ENCODE data around the gene AHCYL2.

DNA sequence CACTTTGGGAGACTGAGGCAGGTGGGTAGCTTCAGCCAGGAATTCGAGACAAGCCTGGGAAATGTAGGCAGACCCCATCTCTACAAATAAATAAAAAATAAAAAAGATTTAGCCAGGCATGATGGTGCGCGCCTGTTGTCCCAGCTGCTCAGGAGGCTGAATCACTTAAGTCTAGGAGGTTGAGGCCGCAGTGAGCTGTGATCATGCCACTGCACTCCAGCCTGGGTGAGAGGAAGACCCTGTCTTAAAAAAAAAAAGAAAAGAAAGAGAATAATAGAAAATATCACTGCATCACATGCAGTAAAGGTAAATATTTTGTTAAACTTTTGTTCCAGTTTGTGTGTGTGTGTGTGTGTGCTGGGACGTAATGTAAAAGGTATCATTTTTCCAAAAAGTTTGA is 212.4 kb downstream of the AHCYL2 start:
- no peak for TF ChIP-seq TARDBP (IDR thresholded peaks at IDR 0.05)
- TF ChIP-seq ELF4 (IDR thresholded peaks at IDR 0.05), result no peak
- TF ChIP-seq NFRKB (IDR thresholded peaks at IDR 0.05), result no peak
- no peak for TF ChIP-seq LEF1 (IDR thresholded peaks at IDR 0.05; ENCODE audit: borderline replicate concordance)
- no peak for TF ChIP-seq SP1 (IDR thresholded peaks at IDR 0.05)
- TF ChIP-seq FOXM1 (IDR thresholded peaks at IDR 0.05; ENCODE audit: borderline replicate concordance), result no peak
- no peak for TF ChIP-seq BHLHE40 (IDR thresholded peaks at IDR 0.05; ENCODE audit: borderline replicate concordance)
- TF ChIP-seq FOXK2 (IDR thresholded peaks at IDR 0.05), result no peak
- TF ChIP-seq HDGF (IDR thresholded peaks at IDR 0.05; ENCODE audit: borderline replicate concordance), result no peak
- TF ChIP-seq FOXA1 (IDR thresholded peaks at IDR 0.05), result no peak

Data from HEK293T (cell line).